H9 (cell line): ENCODE measurements around the gene HRAS. TPM values are rescaled to one million over a fixed set of nuclear protein-coding genes. Genes with fewer than 3 reads are reported as not detected.

Experiments used
- DNase-seq: peaks from one replicate; pipeline ENCODE4 v3.0.0-alpha.2; 2017
- H2AFZ ChIP-seq: one replicate; pipeline ENCODE4 v1.6.1; 2013; ENCODE audit warnings: mild to moderate bottlenecking, low read length, control low read depth, moderate library complexity
- H2AK5ac ChIP-seq: 2 replicates; pipeline ENCODE4 v1.6.1; 2013; ENCODE audit warnings: low read length, control low read depth, mixed read lengths; ENCODE audit not compliant: insufficient read length
- H2BK120ac ChIP-seq: one replicate; pipeline ENCODE4 v1.6.1; 2013; ENCODE audit warnings: low read depth, mild to moderate bottlenecking, low read length, control low read depth, inconsistent platforms; ENCODE audit not compliant: poor library complexity, severe bottlenecking
- H2BK12ac ChIP-seq: 2 replicates; pipeline ENCODE4 v1.6.1; 2013; ENCODE audit warnings: low read length, control low read depth, mixed read lengths, low read depth; ENCODE audit not compliant: insufficient read length
- H2BK15ac ChIP-seq: 2 replicates; pipeline ENCODE4 v1.6.1; 2013; ENCODE audit warnings: low read depth, low read length, control low read depth
- H2BK20ac ChIP-seq: one replicate; pipeline ENCODE4 v1.6.1; 2013; ENCODE audit warnings: low read depth, mild to moderate bottlenecking, low read length, control low read depth, inconsistent platforms; ENCODE audit not compliant: poor library complexity, severe bottlenecking
- H2BK5ac ChIP-seq: 2 replicates; pipeline ENCODE4 v1.6.1; 2013; ENCODE audit warnings: low read length, control low read depth, mixed read lengths; ENCODE audit not compliant: insufficient read length
- H3K14ac ChIP-seq: 2 replicates; pipeline ENCODE4 v1.6.1; 2013; ENCODE audit warnings: low read length, control low read depth; ENCODE audit not compliant: insufficient read depth
- H3K18ac ChIP-seq: 2 replicates; pipeline ENCODE4 v1.6.1; 2013; ENCODE audit warnings: low read depth, mild to moderate bottlenecking, mixed read lengths, low read length, control low read depth; ENCODE audit not compliant: insufficient read length
- H3K23ac ChIP-seq: 2 replicates; pipeline ENCODE4 v1.6.1; 2013; ENCODE audit warnings: low read length, control low read depth, mixed read lengths, low read depth; ENCODE audit not compliant: insufficient read length
- H3K23me2 ChIP-seq: 2 replicates; pipeline ENCODE4 v1.6.1; 2013; ENCODE audit warnings: low read depth, mild to moderate bottlenecking, mixed read lengths, low read length, control low read depth; ENCODE audit not compliant: insufficient read length, poor library complexity, severe bottlenecking
- H3K27ac ChIP-seq: 2 replicates; pipeline ENCODE4 v1.5.1; 2013; ENCODE audit warnings: low read length, control low read depth, mixed read lengths, low read depth; ENCODE audit not compliant: insufficient read length
- H3K27me3 ChIP-seq: 2 replicates; pipeline ENCODE4 v1.6.1; 2013; ENCODE audit warnings: low read length, control low read depth, inconsistent platforms; ENCODE audit not compliant: insufficient read depth
- H3K4ac ChIP-seq: 2 replicates; pipeline ENCODE4 v1.6.1; 2013; ENCODE audit warnings: low read depth, mild to moderate bottlenecking, control low read depth, inconsistent platforms, low read length, moderate library complexity
- H3K4me1 ChIP-seq: 2 replicates; pipeline ENCODE4 v1.6.1; 2013; ENCODE audit warnings: low read length, control low read depth, inconsistent platforms; ENCODE audit not compliant: insufficient read depth
- H3K4me2 ChIP-seq: 2 replicates; pipeline ENCODE4 v1.6.1; 2013; ENCODE audit warnings: low read length, control low read depth, mixed read lengths; ENCODE audit not compliant: insufficient read length, insufficient read depth
- H3K56ac ChIP-seq: 2 replicates; pipeline ENCODE4 v1.6.1; 2013; ENCODE audit warnings: low read depth, mild to moderate bottlenecking, mixed read lengths, low read length, control low read depth; ENCODE audit not compliant: insufficient read length
- H3K79me1 ChIP-seq: 2 replicates; pipeline ENCODE4 v1.6.1; 2013; ENCODE audit warnings: low read depth, mild to moderate bottlenecking, moderate library complexity, low read length, control low read depth, inconsistent platforms; ENCODE audit not compliant: insufficient read depth, poor library complexity, severe bottlenecking
- H3K79me2 ChIP-seq: 2 replicates; pipeline ENCODE4 v1.6.1; 2013; ENCODE audit warnings: low read length, control low read depth, inconsistent platforms; ENCODE audit not compliant: insufficient read depth
- H3K9ac ChIP-seq: 2 replicates; pipeline ENCODE4 v1.6.1; 2013; ENCODE audit warnings: low read length, control low read depth, mixed read lengths; ENCODE audit not compliant: insufficient read length; ENCODE audit errors: extremely low read depth
- H3K9me3 ChIP-seq: one replicate; pipeline ENCODE4 v1.6.1; 2013; ENCODE audit warnings: low read depth, low read length, inconsistent platforms; ENCODE audit not compliant: control insufficient read depth
- H3T11ph ChIP-seq: one replicate; pipeline ENCODE4 v1.6.1; 2013; ENCODE audit warnings: mild to moderate bottlenecking, low read length, control low read depth, inconsistent platforms
- H4K20me1 ChIP-seq: one replicate; pipeline ENCODE4 v1.6.1; 2013; ENCODE audit not compliant: control insufficient read depth, insufficient read length, insufficient read depth
- H4K5ac ChIP-seq: 2 replicates; pipeline ENCODE4 v1.6.1; 2013; ENCODE audit warnings: low read depth, mild to moderate bottlenecking, mixed read lengths, low read length, control low read depth; ENCODE audit not compliant: insufficient read length
- H4K8ac ChIP-seq: replicated peaks from 2 replicates; pipeline ENCODE4 v1.6.1; 2013; ENCODE audit warnings: low read length, control low read depth, mixed read lengths, low read depth; ENCODE audit not compliant: insufficient read length
- H4K91ac ChIP-seq: 2 replicates; pipeline ENCODE4 v1.6.1; 2013; ENCODE audit warnings: low read depth, mild to moderate bottlenecking, moderate library complexity, mixed read lengths, low read length, control low read depth; ENCODE audit not compliant: insufficient read length
- H3K27ac Mint-ChIP-seq, 3 experiments: 2 replicates in 2 of 3; 3 replicates in 1 of 3; pipeline ENCODE4 v1.8.0; 2020 to 2021; ENCODE audit warnings: mixed read lengths in 3 of 3, mild to moderate bottlenecking in 1 of 3, moderate library complexity in 1 of 3
- H3K27me3 Mint-ChIP-seq: 2 replicates; pipeline ENCODE4 v1.8.0; 2021; ENCODE audit warnings: low read depth, mild to moderate bottlenecking, moderate library complexity, mixed read lengths
- H3K36me3 Mint-ChIP-seq, 3 experiments: 2 replicates in 2 of 3; 3 replicates in 1 of 3; pipeline ENCODE4 v1.8.0; 2020 to 2021; ENCODE audit warnings: low read depth in 3 of 3, mixed read lengths in 3 of 3; ENCODE audit not compliant: insufficient read depth in 1 of 3
- H3K4me1 Mint-ChIP-seq, 2 experiments: 2 replicates each; pipeline ENCODE4 v1.8.0; 2020; ENCODE audit warnings: mixed read lengths in 2 of 2
- H3K4me3 Mint-ChIP-seq, 2 experiments: 2 replicates in 1 of 2; 3 replicates in 1 of 2; pipeline ENCODE4 v1.8.0; 2020 to 2021; ENCODE audit warnings: mild to moderate bottlenecking in 2 of 2, mixed read lengths in 2 of 2, moderate library complexity in 1 of 2
- H3K9me3 Mint-ChIP-seq, 2 experiments: 2 replicates in 1 of 2; 3 replicates in 1 of 2; pipeline ENCODE4 v1.8.0; 2020; ENCODE audit warnings: mild to moderate bottlenecking in 2 of 2, mixed read lengths in 2 of 2, moderate library complexity in 1 of 2
- CTCF ChIP-seq: fragments of 200-600 bp; sonication (generic); conservative IDR thresholded peaks from 3 replicates; pipeline ENCODE4 v1.8.0; 2021; ENCODE audit warnings: antibody characterized with exemption, mild to moderate bottlenecking
- WGBS: extraction: QIAGEN DNeasy Blood & Tissue Kit; methylation state at CpG from one replicate; pipeline ENCODE4 v1.1.7; 2013; ENCODE audit warnings: missing lambda C conversion rate, low lambda C conversion rate, mixed read lengths; ENCODE audit not compliant: insufficient read length; ENCODE audit errors: extremely low coverage; 5-methylcytosine and 5-hydroxymethylcytosine counted together
- total RNA-seq: library from RNA; stranded (reverse); gene quantifications from 2 replicates; pipeline ENCODE4 v1.2.1, GENCODE V29; 2021

Gene HRAS
- total RNA-seq, 1 experiment from 2014 or later = 61.8 TPM

GRCh38 chr11:496834-497564, 38.4 kb downstream of the HRAS start:
- Histone ChIP-seq H3K56ac (no peak overlapping the region), H3K27ac (no peak overlapping the region), H3K4me2 (no peak overlapping the region), H3K14ac (no peak overlapping the region), H3K23ac (no peak overlapping the region), H4K5ac (no peak overlapping the region), H2BK12ac (no peak overlapping the region), H3T11ph (no peak overlapping the region), H2AK5ac (no peak overlapping the region), H4K91ac (no peak overlapping the region), H3K23me2 (no peaks in the 10 kb centered on the region), H3K18ac (no peak overlapping the region), H2BK20ac (no peak overlapping the region), H2AFZ (no peak overlapping the region), H4K8ac (no peak overlapping the region), H3K4ac (no peak overlapping the region), H3K79me2 (no peaks in the 10 kb centered on the region), H2BK5ac (no peak overlapping the region), H3K4me1 (no peaks in the 10 kb centered on the region), H2BK120ac (no peak overlapping the region), H4K20me1 (no peaks in the 10 kb centered on the region), H3K27me3 (no peaks in the 10 kb centered on the region), H2BK15ac (no peak overlapping the region), H3K9me3 (no peaks in the 10 kb centered on the region), H3K79me1 (no peaks in the 10 kb centered on the region), H3K9ac (no peak overlapping the region)
- no CpG with 5 or more reads among the region's 34 CpGs for WGBS
- TF ChIP-seq CTCF = no peak
- no peak for DNase-seq
- peaks cover 12% of the 10 kb centered on the region in 2 experiments for H3K9me3 Mint-ChIP-seq
- H3K4me3 Mint-ChIP-seq = no peak overlapping the region
- peak overlapping the region; percentile 58 to 91 (median 75); a peak in 5 of 7 replicates for H3K27ac Mint-ChIP-seq
- H3K4me1 Mint-ChIP-seq = no peaks in the 10 kb centered on the region
- peaks cover 4% of the 10 kb centered on the region; the same call in 1 of the 2 replicates for H3K27me3 Mint-ChIP-seq
- peaks cover 42 to 74% (median 67%) of the 10 kb centered on the region in 3 experiments for H3K36me3 Mint-ChIP-seq
